Activated CD8-positive, alpha-beta T cell treated with anti-CD3 and anti-CD28 coated beads for 36 hours (primary cell): Measurements from ENCODE around the gene KAZN. TPM values are rescaled to one million over a fixed set of nuclear protein-coding genes. Genes with fewer than 3 reads are reported as not detected.

Source experiments
- ATAC-seq: fragments of 200-7000 bp; cut with Tn5 transposase; one replicate; pipeline ENCODE4 v1.10.0; 2021; ENCODE audit warnings: mild to moderate bottlenecking, moderate library complexity
- CTCF ChIA-PET: fragments of 350-600 bp; sonication (Branson Sonifier 250); formaldehyde crosslinking; loops from one replicate; lab custom pipeline; 2021; ENCODE audit warnings: antibody characterized with exemption; lab: Charles Lee
- POLR2A ChIA-PET: fragments of 350-600 bp; sonication (Branson Sonifier 250); formaldehyde crosslinking; loops from one replicate; lab custom pipeline; 2021; ENCODE audit warnings: antibody characterized with exemption; lab: Charles Lee
- DNase-seq: peaks from one replicate; pipeline ENCODE4 v3.0.0-alpha.2; 2020
- H3K27ac Mint-ChIP-seq: one replicate; pipeline ENCODE4 v1.8.0; 2021; ENCODE audit warnings: mild to moderate bottlenecking, mixed read lengths
- H3K27me3 Mint-ChIP-seq: one replicate; pipeline ENCODE4 v1.8.0; 2021; ENCODE audit warnings: mixed read lengths
- H3K36me3 Mint-ChIP-seq: one replicate; pipeline ENCODE4 v1.8.0; 2021; ENCODE audit warnings: low read depth, mixed read lengths
- H3K4me1 Mint-ChIP-seq: one replicate; pipeline ENCODE4 v1.8.0; 2021; ENCODE audit warnings: low read depth, mixed read lengths
- H3K4me3 Mint-ChIP-seq: one replicate; pipeline ENCODE4 v1.8.0; 2021; ENCODE audit warnings: mild to moderate bottlenecking, moderate library complexity, mixed read lengths
- H3K9me3 Mint-ChIP-seq: one replicate; pipeline ENCODE4 v1.8.0; 2021; ENCODE audit warnings: mixed read lengths
- intact Hi-C: fragments of 100-400 bp; cut with micrococcal nuclease; formaldehyde crosslinking; loops from one replicate; pipeline ENCODE4 v1.10.0; 2022
- total RNA-seq, 2 experiments: library from RNA; stranded (reverse); gene quantifications; one replicate each; pipeline ENCODE4 v1.2.3, GENCODE V29; 2021
- TF ChIP-seq, protein P1 (sequence below): fragments of 200-600 bp; IDR thresholded peaks from one replicate; pipeline ENCODE4 v1.8.0; 2022; ENCODE audit warnings: antibody characterized with exemption, mild to moderate bottlenecking

The KAZN gene
- total RNA-seq, 2 experiments from 2014 or later: 1.7 to 1.9 TPM

DNA sequence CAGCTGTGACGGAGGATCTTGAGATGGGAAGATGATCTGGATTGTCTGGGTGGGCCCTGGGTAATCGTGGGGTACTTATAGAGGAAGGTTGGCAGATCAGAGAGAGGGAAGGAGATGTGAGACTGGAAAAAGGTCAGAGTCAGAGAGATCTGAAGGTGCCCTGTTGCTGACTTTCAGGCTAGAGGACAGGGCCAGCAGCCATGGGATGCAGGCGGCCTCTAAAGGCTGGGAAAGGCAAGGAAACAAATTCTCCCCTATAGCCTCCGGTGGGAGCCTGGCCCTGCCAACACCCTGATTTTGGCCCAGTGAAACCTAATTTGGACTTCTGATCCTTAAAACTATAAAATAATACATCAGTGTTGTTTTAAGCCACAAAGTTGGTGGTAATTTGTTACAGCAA lies 401.5 kb downstream of the KAZN start:
- ATAC-seq: no peak
- no peak overlapping the region for H3K4me3 Mint-ChIP-seq
- no peaks in the 10 kb centered on the region for H3K4me1 Mint-ChIP-seq
- H3K9me3 Mint-ChIP-seq: no peaks in the 10 kb centered on the region
- no peaks in the 10 kb centered on the region for H3K27me3 Mint-ChIP-seq
- DNase-seq: no peak
- POLR2A ChIA-PET: no interaction called here
- TF ChIP-seq, protein P1, sequence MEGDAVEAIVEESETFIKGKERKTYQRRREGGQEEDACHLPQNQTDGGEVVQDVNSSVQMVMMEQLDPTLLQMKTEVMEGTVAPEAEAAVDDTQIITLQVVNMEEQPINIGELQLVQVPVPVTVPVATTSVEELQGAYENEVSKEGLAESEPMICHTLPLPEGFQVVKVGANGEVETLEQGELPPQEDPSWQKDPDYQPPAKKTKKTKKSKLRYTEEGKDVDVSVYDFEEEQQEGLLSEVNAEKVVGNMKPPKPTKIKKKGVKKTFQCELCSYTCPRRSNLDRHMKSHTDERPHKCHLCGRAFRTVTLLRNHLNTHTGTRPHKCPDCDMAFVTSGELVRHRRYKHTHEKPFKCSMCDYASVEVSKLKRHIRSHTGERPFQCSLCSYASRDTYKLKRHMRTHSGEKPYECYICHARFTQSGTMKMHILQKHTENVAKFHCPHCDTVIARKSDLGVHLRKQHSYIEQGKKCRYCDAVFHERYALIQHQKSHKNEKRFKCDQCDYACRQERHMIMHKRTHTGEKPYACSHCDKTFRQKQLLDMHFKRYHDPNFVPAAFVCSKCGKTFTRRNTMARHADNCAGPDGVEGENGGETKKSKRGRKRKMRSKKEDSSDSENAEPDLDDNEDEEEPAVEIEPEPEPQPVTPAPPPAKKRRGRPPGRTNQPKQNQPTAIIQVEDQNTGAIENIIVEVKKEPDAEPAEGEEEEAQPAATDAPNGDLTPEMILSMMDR: no peak
- H3K36me3 Mint-ChIP-seq: no peaks in the 10 kb centered on the region
- intact Hi-C loops: no loop called here
- H3K27ac Mint-ChIP-seq: no peak overlapping the region
- CTCF ChIA-PET: no interaction called here

DNA sequence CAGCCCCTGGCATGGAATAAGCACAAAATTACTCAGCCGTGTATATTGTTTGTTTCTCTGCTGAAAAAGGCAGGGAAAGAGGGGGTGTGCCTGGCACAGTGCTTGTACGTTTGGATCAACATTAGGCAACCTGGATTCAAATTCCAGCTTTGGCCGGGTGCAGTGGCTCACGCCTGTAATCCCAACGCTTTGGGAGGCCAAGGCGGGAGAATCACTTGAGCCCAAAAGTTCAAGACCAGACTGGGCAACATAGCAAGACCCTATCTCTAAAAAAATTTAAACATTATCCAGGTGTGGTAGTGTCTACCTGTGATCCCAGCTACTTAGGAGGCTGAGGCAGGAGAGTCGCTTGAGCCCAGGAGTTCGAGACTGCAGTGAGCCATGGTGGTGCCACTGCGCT lies 402.2 kb downstream of the KAZN start:
- TF ChIP-seq, protein P1: no peak
- DNase-seq: no peak
- no peaks in the 10 kb centered on the region for H3K36me3 Mint-ChIP-seq
- no peak for ATAC-seq
- intact Hi-C loops: no loop called here
- no peak overlapping the region for H3K4me3 Mint-ChIP-seq
- no peak overlapping the region for H3K27ac Mint-ChIP-seq
- no peaks in the 10 kb centered on the region for H3K27me3 Mint-ChIP-seq
- H3K9me3 Mint-ChIP-seq: no peaks in the 10 kb centered on the region
- ChIA-PET POLR2A (no interaction called here), CTCF (no interaction called here)
- H3K4me1 Mint-ChIP-seq: no peaks in the 10 kb centered on the region

DNA sequence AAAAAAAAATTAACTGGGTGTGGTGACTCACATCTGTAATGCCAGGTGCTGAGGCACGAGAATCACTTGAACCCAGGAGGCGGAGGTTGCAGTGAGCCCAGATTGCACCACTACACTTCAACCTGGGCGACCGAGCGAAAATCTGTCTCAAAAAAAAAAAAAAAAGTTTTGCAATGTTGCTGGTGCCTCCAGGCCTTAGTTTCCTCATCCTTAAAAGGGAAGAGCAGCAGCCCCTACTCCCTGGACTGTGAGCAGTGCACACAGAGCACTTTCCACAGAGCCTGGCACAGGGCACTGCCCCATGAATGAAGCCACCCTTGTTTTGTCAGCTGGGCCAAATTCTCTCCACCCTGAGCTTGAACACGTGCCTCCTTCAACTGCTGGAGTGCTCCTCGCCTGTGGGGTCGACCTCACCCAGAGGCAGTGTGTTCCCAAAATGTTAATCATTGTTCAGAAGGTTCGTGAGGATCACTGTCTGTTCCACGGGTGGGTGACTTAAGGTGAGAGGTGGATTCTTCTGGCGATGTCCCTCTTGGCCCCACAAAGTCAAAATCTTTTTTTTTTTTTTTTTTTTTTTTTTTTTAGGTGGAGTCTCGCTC lies 402.9 kb downstream of the KAZN start:
- Mint-ChIP-seq H3K9me3 (no peaks in the 10 kb centered on the region), H3K4me3 (no peak overlapping the region), H3K4me1 (no peaks in the 10 kb centered on the region), H3K27ac (no peak overlapping the region), H3K36me3 (no peaks in the 10 kb centered on the region), H3K27me3 (no peaks in the 10 kb centered on the region)
- TF ChIP-seq, protein P1: no peak
- ChIA-PET POLR2A (no interaction called here), CTCF (interaction anchor here (1.0 kb wide), 1 partner anchor 98 kb away, joined by 3 read pairs; no protein-coding TSS in a partner anchor)
- ATAC-seq: no peak
- DNase-seq: no peak
- intact Hi-C loops: no loop called here

DNA sequence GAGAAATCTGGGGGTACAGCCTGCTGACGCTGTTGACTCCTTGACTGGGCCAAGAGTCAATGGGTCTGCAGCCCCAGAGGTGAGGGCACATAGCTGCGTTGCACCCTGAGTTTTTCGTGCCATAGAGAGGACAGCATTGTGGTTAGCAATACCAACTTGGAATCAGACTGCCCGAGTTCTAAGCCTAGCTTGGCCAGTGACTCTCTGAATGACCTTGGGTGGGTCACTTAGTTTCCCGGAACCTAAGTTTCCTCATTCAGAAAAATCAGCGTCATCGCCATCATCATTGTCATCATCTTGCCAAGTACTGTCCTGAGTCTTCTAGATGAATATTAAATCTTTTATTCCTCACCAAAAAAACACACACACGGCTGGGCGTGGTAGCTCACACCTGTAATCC lies 403.8 kb downstream of the KAZN start:
- Mint-ChIP-seq H3K27me3 (no peaks in the 10 kb centered on the region), H3K4me1 (no peaks in the 10 kb centered on the region), H3K4me3 (no peak overlapping the region), H3K36me3 (no peaks in the 10 kb centered on the region), H3K9me3 (no peaks in the 10 kb centered on the region), H3K27ac (no peak overlapping the region)
- intact Hi-C loops: no loop called here
- CTCF ChIA-PET: interaction anchor here (1.0 to 1.1 kb wide), 3 partner anchors 25 to 306 kb away, joined by 3 read pairs; no protein-coding TSS in a partner anchor
- DNase-seq: no peak
- POLR2A ChIA-PET: no interaction called here
- TF ChIP-seq, protein P1: no peak
- no peak for ATAC-seq

DNA sequence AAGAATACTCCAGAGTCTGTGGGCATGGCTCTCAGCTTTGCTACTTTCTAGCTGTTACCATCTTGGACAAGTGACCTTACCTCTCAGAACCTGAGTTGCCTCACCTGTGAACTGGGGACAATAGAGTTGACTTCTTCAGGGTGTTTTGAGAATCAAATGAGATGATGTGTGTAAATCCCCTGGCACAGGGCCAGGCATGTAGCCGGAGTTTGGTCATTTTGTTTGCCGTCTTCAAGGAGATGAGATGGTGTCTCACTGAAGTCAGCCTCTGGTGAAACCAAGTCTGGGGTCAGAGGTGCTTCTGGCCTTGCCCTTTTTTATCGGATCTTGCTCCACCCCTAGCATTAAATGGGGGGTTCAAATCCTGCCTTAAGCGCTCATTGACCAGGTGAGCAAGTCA lies 405.9 kb downstream of the KAZN start:
- CTCF ChIA-PET: no interaction called here
- no peaks in the 10 kb centered on the region for H3K4me1 Mint-ChIP-seq
- intact Hi-C loops: no loop called here
- H3K36me3 Mint-ChIP-seq: no peaks in the 10 kb centered on the region
- no peaks in the 10 kb centered on the region for H3K9me3 Mint-ChIP-seq
- ATAC-seq (no peak), DNase-seq (no peak)
- H3K4me3 Mint-ChIP-seq: no peak overlapping the region
- H3K27me3 Mint-ChIP-seq: no peaks in the 10 kb centered on the region
- POLR2A ChIA-PET: no interaction called here
- H3K27ac Mint-ChIP-seq: no peak overlapping the region
- TF ChIP-seq, protein P1: no peak
